Vagina (tissue), 2 donors: ENCODE results near the gene TNFRSF9. TPM values are rescaled to one million over a fixed set of nuclear protein-coding genes. Genes with fewer than 3 reads are reported as not detected.

Experiments
- DNase-seq, 2 donors: peaks; one replicate each; pipeline ENCODE4 v3.0.0-alpha.2; 2017; ENCODE audit errors: extremely low spot score in 2 of 2
- H3K27ac ChIP-seq: fragments of 200-600 bp; sonication (generic); one replicate; pipeline ENCODE4 v1.5.1; 2019
- H3K27me3 ChIP-seq: fragments of 200-600 bp; sonication (generic); one replicate; pipeline ENCODE4 v1.5.1; 2019
- H3K36me3 ChIP-seq, 2 donors: fragments of 200-600 bp; sonication (generic); one replicate each; pipeline ENCODE4 v1.5.1; 2017 to 2019
- H3K4me1 ChIP-seq: fragments of 200-600 bp; sonication (generic); one replicate; pipeline ENCODE4 v1.5.1; 2019
- H3K4me3 ChIP-seq, 2 donors: fragments of 200-600 bp; sonication (generic); 1 replicate in 1 of 2; 2 replicates in 1 of 2; pipeline ENCODE4 v1.5.1; 2016 to 2019
- H3K9me3 ChIP-seq: fragments of 200-600 bp; sonication (generic); one replicate; pipeline ENCODE4 v1.5.1; 2019
- POLR2A ChIP-seq, 2 donors: fragments of 450-650 bp; IDR thresholded peaks; one replicate each; pipeline ENCODE4 v1.6.1; 2017; ENCODE audit warnings: antibody characterized with exemption in 2 of 2, mild to moderate bottlenecking in 2 of 2, moderate library complexity in 2 of 2
- POLR2AphosphoS5 ChIP-seq, 2 donors: sonication (generic); formaldehyde crosslinking; IDR thresholded peaks; one replicate each; pipeline ENCODE4 v1.9.0; 2017; ENCODE audit warnings: antibody characterized with exemption in 2 of 2, mild to moderate bottlenecking in 2 of 2, low read depth in 1 of 2; ENCODE audit not compliant: insufficient read depth in 1 of 2
- intact Hi-C: fragments of 100-400 bp; cut with DNase I; formaldehyde crosslinking; loops from one replicate; pipeline ENCODE4 v1.15.1; 2023
- small RNA-seq: library from RNA; depleted of rRNA; stranded (forward); fragments of <200 nt; gene quantifications from one replicate; pipeline ENCODE3, GENCODE V24; 2016
- total RNA-seq: library from RNA; depleted of rRNA; stranded (reverse); fragments of >200 nt; gene quantifications from one replicate; pipeline ENCODE4 v1.2.3, GENCODE V29; 2016
- TF ChIP-seq, protein P1 (sequence below), 3 experiments: fragments of 450-650 bp in 2 of 3; fragments of 200-600 bp in 1 of 3; sonication (generic) in 1 of 3; IDR thresholded peaks; one replicate each; pipeline ENCODE4 v1.5.1; 2017 to 2019; ENCODE audit warnings: antibody characterized with exemption in 3 of 3, mild to moderate bottlenecking in 2 of 3, moderate library complexity in 2 of 3

TNFRSF9 gene
- total RNA-seq, 1 donor from 2014 or later: not detected

GRCh38 chr1:7865978-7866377, 74.7 kb downstream of the TNFRSF9 start:
- peak in 1 of 2 donors; percentile 27 for DNase-seq
- no peaks in the 10 kb centered on the region for H3K9me3 ChIP-seq
- H3K4me1 ChIP-seq: no peaks in the 10 kb centered on the region
- TF ChIP-seq, protein P1, sequence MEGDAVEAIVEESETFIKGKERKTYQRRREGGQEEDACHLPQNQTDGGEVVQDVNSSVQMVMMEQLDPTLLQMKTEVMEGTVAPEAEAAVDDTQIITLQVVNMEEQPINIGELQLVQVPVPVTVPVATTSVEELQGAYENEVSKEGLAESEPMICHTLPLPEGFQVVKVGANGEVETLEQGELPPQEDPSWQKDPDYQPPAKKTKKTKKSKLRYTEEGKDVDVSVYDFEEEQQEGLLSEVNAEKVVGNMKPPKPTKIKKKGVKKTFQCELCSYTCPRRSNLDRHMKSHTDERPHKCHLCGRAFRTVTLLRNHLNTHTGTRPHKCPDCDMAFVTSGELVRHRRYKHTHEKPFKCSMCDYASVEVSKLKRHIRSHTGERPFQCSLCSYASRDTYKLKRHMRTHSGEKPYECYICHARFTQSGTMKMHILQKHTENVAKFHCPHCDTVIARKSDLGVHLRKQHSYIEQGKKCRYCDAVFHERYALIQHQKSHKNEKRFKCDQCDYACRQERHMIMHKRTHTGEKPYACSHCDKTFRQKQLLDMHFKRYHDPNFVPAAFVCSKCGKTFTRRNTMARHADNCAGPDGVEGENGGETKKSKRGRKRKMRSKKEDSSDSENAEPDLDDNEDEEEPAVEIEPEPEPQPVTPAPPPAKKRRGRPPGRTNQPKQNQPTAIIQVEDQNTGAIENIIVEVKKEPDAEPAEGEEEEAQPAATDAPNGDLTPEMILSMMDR (IDR thresholded peaks at IDR 0.05): no peak
- no peak for TF ChIP-seq POLR2AphosphoS5 (IDR thresholded peaks at IDR 0.05; ENCODE audit: insufficient read depth in 1 of 2, low read depth in 1 of 2)
- TF ChIP-seq POLR2A (IDR thresholded peaks at IDR 0.05): no peak
- intact Hi-C loops: no loop called here
- H3K27ac ChIP-seq: no peak overlapping the region
- H3K36me3 ChIP-seq: no peaks in the 10 kb centered on the region
- H3K4me3 ChIP-seq: no peak overlapping the region
- H3K27me3 ChIP-seq: no peaks in the 10 kb centered on the region

Small RNAs within 50 kb of the gene (small RNA-seq; reads per million reads assigned to genes)
- gene RF00019: not detected

Other genes with a start within 250 kb of the TNFRSF9 start
- 59.2 TPM for gene VAMP3, start 169.5 kb downstream of the TNFRSF9 start, total RNA-seq
- gene PER3, start 156.5 kb downstream of the TNFRSF9 start, total RNA-seq: 24.6 TPM
- 5.4 TPM for gene UTS2, start 87.8 kb downstream of the TNFRSF9 start, total RNA-seq
- gene PARK7, start 20.9 kb upstream of the TNFRSF9 start, total RNA-seq: 119 TPM
- gene ERRFI1, start 85.5 kb upstream of the TNFRSF9 start, total RNA-seq: 160 TPM